HCEC 1CT (cell line): ENCODE results near the gene LRRC73.
A peak's percentile ranks its signal among the peaks of the same experiment; 100 is the strongest.
"Not testable (repeated sequence)": the region's sequence is repeated elsewhere in the genome, so short reads cannot be mapped to it uniquely, and the experiment has no call there.

Experiments used
- DNase-seq: peaks from one replicate; pipeline ENCODE4 v3.0.0-alpha.2; 2017

The LRRC73 gene

GRCh38 chr6:43509142-43509983 is 783 bp downstream of the LRRC73 start:
- DNase-seq, result no peak

- no peak for DNase-seq
Measured at GRCh38 chr6:43508481-43509141, 1.5 kb downstream of the LRRC73 start.

GRCh38 chr6:43506667-43507471 is 3.3 kb downstream of the LRRC73 start:
- peak; percentile 63 for DNase-seq

GRCh38 chr6:43506171-43506570 is 4.0 kb downstream of the LRRC73 start:
- DNase-seq, result no peak

GRCh38 chr6:43505718-43506117 is 4.4 kb downstream of the LRRC73 start:
- no peak for DNase-seq

GRCh38 chr6:43504756-43505593 is 5.2 kb downstream of the LRRC73 start:
- DNase-seq, result no peak

- DNase-seq, result no peak
Measured at GRCh38 chr6:43503443-43503842, 6.7 kb downstream of the LRRC73 start.

GRCh38 chr6:43502666-43503065 is 7.5 kb downstream of the LRRC73 start:
- DNase-seq, result no peak

- no peak for DNase-seq
Measured at GRCh38 chr6:43500921-43501320, 9.2 kb downstream of the LRRC73 start.

GRCh38 chr6:43499028-43499815 is 10.9 kb downstream of the LRRC73 start:
- DNase-seq, result no peak

- not testable (repeated sequence) for DNase-seq
Measured at GRCh38 chr6:43498291-43498690, 11.9 kb downstream of the LRRC73 start.

- no peak for DNase-seq
Measured at GRCh38 chr6:43497689-43498088, 12.5 kb downstream of the LRRC73 start.

- DNase-seq, result no peak
Measured at GRCh38 chr6:43497129-43497396, 13.1 kb downstream of the LRRC73 start.

GRCh38 chr6:43496370-43497128 is 13.6 kb downstream of the LRRC73 start:
- DNase-seq, result peak; percentile 67

GRCh38 chr6:43495409-43495941 is 14.7 kb downstream of the LRRC73 start:
- no peak for DNase-seq

GRCh38 chr6:43494766-43495165 is 15.4 kb downstream of the LRRC73 start:
- no peak for DNase-seq

GRCh38 chr6:43494321-43494720 is 15.8 kb downstream of the LRRC73 start:
- no peak for DNase-seq

- DNase-seq, result no peak
Measured at GRCh38 chr6:43493833-43494232, 16.3 kb downstream of the LRRC73 start.

- DNase-seq, result no peak
Measured at GRCh38 chr6:43493230-43493629, 16.9 kb downstream of the LRRC73 start.

GRCh38 chr6:43492673-43493072 is 17.5 kb downstream of the LRRC73 start:
- DNase-seq, result no peak
